ENCODE data around the gene DST. TPM values are rescaled to one million over a fixed set of nuclear protein-coding genes. Genes with fewer than 3 reads are reported as not detected.

Gene DST
- total RNA-seq, 1 donor from 2014 or later: 442 TPM

- H3K27ac ChIP-seq (ENCODE audit: low read depth, low read length): no peak overlapping the region
- no peak overlapping the region for H3K4me2 ChIP-seq (ENCODE audit: low read length)
- H4K20me1 ChIP-seq (ENCODE audit: insufficient read depth, low read length): no peaks in the 10 kb centered on the region
- H3K9me3 ChIP-seq (ENCODE audit: insufficient read depth, low read depth, low read length): no peaks in the 10 kb centered on the region
- peaks cover 21% of the 10 kb centered on the region for H3K4me1 ChIP-seq (ENCODE audit: insufficient read depth, low read length)
- peaks cover 39% of the 10 kb centered on the region for H3K79me2 ChIP-seq (ENCODE audit: insufficient read depth, low read length)
- TF ChIP-seq, protein P1, sequence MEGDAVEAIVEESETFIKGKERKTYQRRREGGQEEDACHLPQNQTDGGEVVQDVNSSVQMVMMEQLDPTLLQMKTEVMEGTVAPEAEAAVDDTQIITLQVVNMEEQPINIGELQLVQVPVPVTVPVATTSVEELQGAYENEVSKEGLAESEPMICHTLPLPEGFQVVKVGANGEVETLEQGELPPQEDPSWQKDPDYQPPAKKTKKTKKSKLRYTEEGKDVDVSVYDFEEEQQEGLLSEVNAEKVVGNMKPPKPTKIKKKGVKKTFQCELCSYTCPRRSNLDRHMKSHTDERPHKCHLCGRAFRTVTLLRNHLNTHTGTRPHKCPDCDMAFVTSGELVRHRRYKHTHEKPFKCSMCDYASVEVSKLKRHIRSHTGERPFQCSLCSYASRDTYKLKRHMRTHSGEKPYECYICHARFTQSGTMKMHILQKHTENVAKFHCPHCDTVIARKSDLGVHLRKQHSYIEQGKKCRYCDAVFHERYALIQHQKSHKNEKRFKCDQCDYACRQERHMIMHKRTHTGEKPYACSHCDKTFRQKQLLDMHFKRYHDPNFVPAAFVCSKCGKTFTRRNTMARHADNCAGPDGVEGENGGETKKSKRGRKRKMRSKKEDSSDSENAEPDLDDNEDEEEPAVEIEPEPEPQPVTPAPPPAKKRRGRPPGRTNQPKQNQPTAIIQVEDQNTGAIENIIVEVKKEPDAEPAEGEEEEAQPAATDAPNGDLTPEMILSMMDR (IDR thresholded peaks at IDR 0.05; ENCODE audit: insufficient read depth, low read depth, low read length): no peak
- TF ChIP-seq EZH2 (IDR thresholded peaks at IDR 0.05; ENCODE audit: insufficient read depth, low read length): no peak
- no peak overlapping the region for H3K4me3 ChIP-seq (ENCODE audit: insufficient read depth, low read depth, low read length)
- no peak for FAIRE-seq
- no peaks in the 10 kb centered on the region for H3K9me3 Mint-ChIP-seq (ENCODE audit: unreplicated experiment)
- peaks cover 11% of the 10 kb centered on the region for H3K36me3 Mint-ChIP-seq (ENCODE audit: low read depth, unreplicated experiment)
- H3K36me3 ChIP-seq (ENCODE audit: insufficient read depth, low read length): peaks cover 20% of the 10 kb centered on the region
- no peak overlapping the region for H3K4me3 Mint-ChIP-seq (ENCODE audit: unreplicated experiment)
- no peak overlapping the region for H3K9ac ChIP-seq (ENCODE audit: low read length)
- H3K27ac Mint-ChIP-seq (ENCODE audit: unreplicated experiment): no peak overlapping the region
- no peak for DNase-seq (ENCODE audit: low read depth)
- peaks cover 71% of the 10 kb centered on the region for H3K4me1 Mint-ChIP-seq (ENCODE audit: low read depth, unreplicated experiment)
- no peaks in the 10 kb centered on the region for H3K27me3 ChIP-seq (ENCODE audit: insufficient read depth, low read length)
- H3K27me3 Mint-ChIP-seq (ENCODE audit: low read depth, unreplicated experiment): no peaks in the 10 kb centered on the region
- no peak overlapping the region for H2AFZ ChIP-seq (ENCODE audit: low read depth, low read length)
Observed at GRCh38 chr6:56521976-56522375, 120.7 kb downstream of the DST start.

GRCh38 chr6:56521454-56521853 is 121.2 kb downstream of the DST start:
- Histone ChIP-seq H3K4me2 (ENCODE audit: low read length) (no peak overlapping the region), H3K9ac (ENCODE audit: low read length) (no peak overlapping the region), H3K27ac (ENCODE audit: low read depth, low read length) (no peak overlapping the region), H3K9me3 (ENCODE audit: insufficient read depth, low read depth, low read length) (no peaks in the 10 kb centered on the region), H3K79me2 (ENCODE audit: insufficient read depth, low read length) (peaks cover 39% of the 10 kb centered on the region), H4K20me1 (ENCODE audit: insufficient read depth, low read length) (no peaks in the 10 kb centered on the region), H3K36me3 (ENCODE audit: insufficient read depth, low read length) (peaks cover 22% of the 10 kb centered on the region), H3K27me3 (ENCODE audit: insufficient read depth, low read length) (no peaks in the 10 kb centered on the region), H2AFZ (ENCODE audit: low read depth, low read length) (no peak overlapping the region), H3K4me3 (ENCODE audit: insufficient read depth, low read depth, low read length) (no peak overlapping the region), H3K4me1 (ENCODE audit: insufficient read depth, low read length) (peaks cover 21% of the 10 kb centered on the region)
- Mint-ChIP-seq H3K36me3 (ENCODE audit: low read depth, unreplicated experiment) (peaks cover 12% of the 10 kb centered on the region), H3K27ac (ENCODE audit: unreplicated experiment) (no peak overlapping the region), H3K4me1 (ENCODE audit: low read depth, unreplicated experiment) (peaks cover 69% of the 10 kb centered on the region), H3K27me3 (ENCODE audit: low read depth, unreplicated experiment) (no peaks in the 10 kb centered on the region), H3K4me3 (ENCODE audit: unreplicated experiment) (no peak overlapping the region), H3K9me3 (ENCODE audit: unreplicated experiment) (no peaks in the 10 kb centered on the region)
- TF ChIP-seq, protein P1 (IDR thresholded peaks at IDR 0.05; ENCODE audit: insufficient read depth, low read depth, low read length): no peak
- no peak for TF ChIP-seq EZH2 (IDR thresholded peaks at IDR 0.05; ENCODE audit: insufficient read depth, low read length)
- DNase-seq (ENCODE audit: low read depth) (no peak), FAIRE-seq (no peak)

- Histone ChIP-seq H4K20me1 (ENCODE audit: insufficient read depth, low read length) (no peaks in the 10 kb centered on the region), H3K27me3 (ENCODE audit: insufficient read depth, low read length) (no peaks in the 10 kb centered on the region), H3K4me1 (ENCODE audit: insufficient read depth, low read length) (peaks cover 10% of the 10 kb centered on the region), H3K36me3 (ENCODE audit: insufficient read depth, low read length) (peaks cover 21% of the 10 kb centered on the region), H3K4me2 (ENCODE audit: low read length) (no peak overlapping the region), H3K9ac (ENCODE audit: low read length) (no peak overlapping the region), H3K9me3 (ENCODE audit: insufficient read depth, low read depth, low read length) (no peaks in the 10 kb centered on the region), H2AFZ (ENCODE audit: low read depth, low read length) (no peak overlapping the region), H3K27ac (ENCODE audit: low read depth, low read length) (no peak overlapping the region), H3K4me3 (ENCODE audit: insufficient read depth, low read depth, low read length) (no peak overlapping the region), H3K79me2 (ENCODE audit: insufficient read depth, low read length) (peaks cover 39% of the 10 kb centered on the region)
- Mint-ChIP-seq H3K4me1 (ENCODE audit: low read depth, unreplicated experiment) (peaks cover 58% of the 10 kb centered on the region), H3K36me3 (ENCODE audit: low read depth, unreplicated experiment) (peaks cover 12% of the 10 kb centered on the region), H3K27me3 (ENCODE audit: low read depth, unreplicated experiment) (no peaks in the 10 kb centered on the region), H3K9me3 (ENCODE audit: unreplicated experiment) (no peaks in the 10 kb centered on the region), H3K4me3 (ENCODE audit: unreplicated experiment) (peak overlapping the region; percentile 37), H3K27ac (ENCODE audit: unreplicated experiment) (peak overlapping the region; percentile 88)
- no peak for TF ChIP-seq EZH2 (IDR thresholded peaks at IDR 0.05; ENCODE audit: insufficient read depth, low read length)
- TF ChIP-seq, protein P1 (IDR thresholded peaks at IDR 0.05; ENCODE audit: insufficient read depth, low read depth, low read length): no peak
- FAIRE-seq: no peak
- DNase-seq (ENCODE audit: low read depth): peak; percentile 67
Observed at GRCh38 chr6:56520218-56520617, 122.5 kb downstream of the DST start.

Measured in astrocyte (in vitro differentiated cells and primary cell).